Measurements from ENCODE around the gene OBSL1.
A peak's percentile ranks its signal among the peaks of the same experiment; 100 is the strongest.

Gene OBSL1

GRCh38 chr2:219541611-219542180 lies 29.6 kb downstream of the OBSL1 start:
- peak overlapping the region; percentile 1; the same call in 1 of the 2 replicates for H3K4me3 ChIP-seq (ENCODE audit: low read length)
- TF ChIP-seq ZNF274 (IDR thresholded peaks at IDR 0.05; ENCODE audit: low read depth, low read length), result no peak

- H3K4me3 ChIP-seq (ENCODE audit: low read length), result no peak overlapping the region
- no peak for TF ChIP-seq ZNF274 (IDR thresholded peaks at IDR 0.05; ENCODE audit: low read depth, low read length)
Observed at GRCh38 chr2:219540784-219541504, 30.4 kb downstream of the OBSL1 start.

GRCh38 chr2:219539926-219540678 lies 31.2 kb downstream of the OBSL1 start:
- TF ChIP-seq ZNF274 (IDR thresholded peaks at IDR 0.05; ENCODE audit: low read depth, low read length), result no peak
- no peak overlapping the region for H3K4me3 ChIP-seq (ENCODE audit: low read length)

DNA sequence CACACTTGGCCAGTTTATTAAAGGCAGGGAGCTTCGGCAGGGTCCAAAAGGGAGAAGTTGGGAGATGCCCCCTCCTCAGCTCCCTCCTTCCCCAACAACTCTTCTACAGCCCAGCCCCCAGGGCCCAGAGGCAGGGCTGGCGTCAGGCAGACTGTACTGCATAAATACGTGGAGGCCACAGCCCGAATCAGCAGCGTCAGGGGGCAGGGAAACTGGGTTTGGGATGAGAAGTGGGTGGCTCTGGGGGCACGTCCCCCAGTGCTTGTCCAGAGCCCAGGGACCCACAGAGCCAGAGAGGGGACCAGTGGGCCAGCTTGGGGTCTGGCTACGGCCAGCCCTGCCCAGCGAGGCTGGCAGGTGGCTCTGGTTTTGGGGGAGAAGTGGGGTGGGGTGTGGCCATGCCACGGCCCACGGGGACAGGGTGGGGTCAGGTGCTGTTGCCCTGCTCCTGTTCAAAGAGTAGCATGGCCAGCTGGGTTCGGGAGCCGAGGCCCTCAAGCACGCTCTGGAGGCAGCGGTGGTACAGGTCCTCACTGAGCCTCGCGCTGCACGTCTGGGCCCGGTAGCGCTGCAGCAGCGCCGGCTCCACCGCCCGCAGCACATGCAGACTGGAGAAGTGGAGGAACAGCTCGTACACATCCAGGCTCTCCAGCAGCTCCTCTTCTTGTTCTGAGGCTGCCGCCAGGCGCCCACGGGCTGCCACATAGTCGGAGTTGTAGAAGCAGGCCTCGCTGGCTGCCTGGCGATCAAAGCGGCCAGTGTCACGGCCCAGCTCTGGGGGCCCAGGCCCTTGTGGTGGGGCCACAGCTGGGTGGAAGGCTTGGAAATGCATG lies 32.2 kb downstream of the OBSL1 start:
- no peak for TF ChIP-seq ZNF274 (IDR thresholded peaks at IDR 0.05; ENCODE audit: low read depth, low read length)
- H3K4me3 ChIP-seq (ENCODE audit: low read length), result no peak overlapping the region

DNA sequence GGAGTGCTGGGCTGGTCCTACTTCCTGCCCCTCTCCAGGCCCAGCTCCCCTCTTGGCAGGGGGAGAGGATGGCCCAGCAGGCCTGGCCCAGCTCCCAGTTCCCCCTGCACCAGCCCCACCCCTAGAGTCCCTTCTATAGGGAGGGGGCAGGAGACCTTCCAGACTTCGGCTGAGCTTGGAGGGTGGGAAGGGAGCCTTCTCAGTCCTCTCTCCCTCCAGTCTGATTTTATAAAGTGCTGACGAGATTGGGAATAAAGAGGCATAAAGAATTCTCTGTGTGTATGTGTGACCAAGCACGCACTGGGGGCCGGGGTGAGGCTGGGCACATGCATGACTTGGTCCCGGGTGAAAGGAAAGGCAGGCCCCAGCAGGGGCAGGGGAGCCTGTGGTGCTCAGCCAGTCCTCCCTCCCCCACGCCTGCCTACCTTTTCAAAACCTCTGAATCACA lies 32.8 kb downstream of the OBSL1 start:
- no peak for TF ChIP-seq ZNF274 (IDR thresholded peaks at IDR 0.05; ENCODE audit: low read depth, low read length)
- H3K4me3 ChIP-seq (ENCODE audit: low read length), result no peak overlapping the region

- no peak overlapping the region for H3K4me3 ChIP-seq (ENCODE audit: low read length)
- TF ChIP-seq ZNF274 (IDR thresholded peaks at IDR 0.05; ENCODE audit: low read depth, low read length), result no peak
Observed at GRCh38 chr2:219537657-219538488, 33.5 kb downstream of the OBSL1 start.

DNA sequence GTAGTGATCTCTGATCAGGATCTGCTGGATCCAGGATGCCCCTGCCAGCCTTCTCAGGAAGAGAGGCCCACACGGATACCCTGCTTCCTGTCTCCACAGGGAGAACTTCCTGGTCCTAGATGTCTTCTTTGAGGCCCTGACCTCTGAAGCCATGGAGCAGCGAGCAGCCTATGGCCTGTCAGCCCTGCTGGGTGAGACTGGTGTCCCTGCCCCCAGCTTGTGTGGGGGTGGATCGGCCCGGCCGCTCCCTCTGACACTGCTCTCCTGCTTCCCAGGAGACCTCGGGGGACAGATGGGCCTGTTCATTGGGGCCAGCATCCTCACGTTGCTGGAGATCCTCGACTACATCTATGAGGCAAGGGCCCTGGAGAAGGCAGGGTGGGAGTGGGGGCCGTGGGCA lies 34.4 kb downstream of the OBSL1 start:
- H3K4me3 ChIP-seq (ENCODE audit: low read length), result no peak overlapping the region
- TF ChIP-seq ZNF274 (IDR thresholded peaks at IDR 0.05; ENCODE audit: low read depth, low read length), result no peak

GRCh38 chr2:219536425-219536824 lies 34.9 kb downstream of the OBSL1 start:
- no peak for TF ChIP-seq ZNF274 (IDR thresholded peaks at IDR 0.05; ENCODE audit: low read depth, low read length)
- no peak overlapping the region for H3K4me3 ChIP-seq (ENCODE audit: low read length)

DNA sequence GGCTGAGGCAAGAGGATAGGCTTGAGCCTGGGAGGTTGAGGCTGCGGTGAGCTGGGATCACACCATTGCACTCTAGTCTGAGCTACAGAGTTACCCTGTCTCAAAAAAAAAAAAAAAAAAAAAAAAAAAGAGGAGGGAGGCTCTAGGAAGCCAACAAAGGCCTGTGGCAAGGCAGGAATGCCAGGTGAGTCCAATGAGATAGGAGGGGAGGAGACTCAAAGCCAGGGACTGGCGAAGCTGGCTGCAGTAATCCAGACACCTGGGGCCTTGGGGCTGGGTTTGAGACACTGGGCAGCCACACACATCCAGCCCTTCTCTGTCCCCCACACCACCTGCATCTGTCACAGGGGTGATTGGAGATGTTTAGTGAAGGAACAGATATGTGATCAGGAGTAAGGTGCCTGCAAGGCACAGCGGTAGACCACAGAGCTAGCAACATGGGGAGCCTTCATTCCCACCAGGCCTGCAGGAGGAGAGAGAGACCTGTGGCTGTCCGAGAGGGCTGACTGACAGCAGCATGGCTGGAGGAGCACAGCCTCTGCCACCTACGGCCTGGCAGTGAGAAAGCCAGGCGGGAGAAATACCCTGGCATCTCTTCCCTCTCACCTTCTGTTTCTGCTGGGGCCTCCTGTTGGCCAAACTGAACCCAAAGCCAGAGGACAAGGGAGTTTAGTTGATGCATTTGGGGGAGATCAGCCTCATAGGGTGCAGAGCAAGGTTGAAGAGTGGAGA lies 37.2 kb downstream of the OBSL1 start:
- TF ChIP-seq ZNF274 (IDR thresholded peaks at IDR 0.05; ENCODE audit: low read depth, low read length), result no peak
- H3K4me3 ChIP-seq (ENCODE audit: low read length), result no peak overlapping the region

DNA sequence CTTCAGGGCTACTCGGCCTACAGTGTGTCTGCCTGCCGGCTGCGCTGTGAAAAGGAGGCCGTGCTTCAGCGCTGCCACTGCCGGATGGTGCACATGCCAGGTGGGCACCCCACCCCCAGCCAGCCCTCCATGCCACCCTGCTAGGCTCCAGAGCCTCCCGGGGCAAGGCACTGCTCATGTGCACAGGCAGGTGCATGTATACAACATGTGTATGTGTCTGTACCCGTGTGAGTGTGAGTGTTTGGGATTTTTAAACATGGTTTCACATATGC lies 39.0 kb downstream of the OBSL1 start:
- TF ChIP-seq ZNF274 (IDR thresholded peaks at IDR 0.05; ENCODE audit: low read depth, low read length), result no peak
- no peak overlapping the region for H3K4me3 ChIP-seq (ENCODE audit: low read length)

DNA sequence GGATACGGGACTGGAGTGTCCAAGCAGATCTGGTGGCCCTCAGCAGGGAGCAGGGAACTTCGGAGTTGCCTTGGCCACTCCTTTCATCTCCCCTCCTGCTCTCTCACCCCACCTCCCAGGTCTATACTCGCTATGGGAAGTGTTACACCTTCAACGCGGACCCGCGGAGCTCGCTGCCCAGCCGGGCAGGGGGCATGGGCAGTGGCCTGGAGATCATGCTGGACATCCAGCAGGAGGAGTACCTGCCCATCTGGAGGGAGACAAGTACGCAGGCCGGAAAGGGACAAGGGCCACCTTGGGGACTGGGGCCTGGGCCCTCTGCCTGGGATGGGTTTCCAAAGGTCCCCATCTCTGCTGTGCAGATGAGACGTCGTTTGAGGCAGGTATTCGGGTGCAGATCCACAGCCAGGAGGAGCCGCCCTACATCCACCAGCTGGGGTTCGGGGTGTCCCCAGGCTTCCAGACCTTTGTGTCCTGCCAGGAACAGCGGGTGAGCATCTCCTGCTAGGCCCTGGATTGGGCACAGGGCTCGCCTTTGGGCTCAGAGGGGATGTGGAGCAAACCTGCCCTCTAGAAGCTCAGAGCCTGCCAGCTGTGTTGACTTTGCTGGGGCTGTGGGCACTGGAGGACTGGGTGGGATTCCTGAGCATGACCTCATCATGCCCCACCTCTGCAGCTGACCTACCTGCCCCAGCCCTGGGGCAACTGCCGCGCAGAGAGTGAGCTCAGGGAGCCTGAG lies 39.5 kb downstream of the OBSL1 start:
- TF ChIP-seq ZNF274 (IDR thresholded peaks at IDR 0.05; ENCODE audit: low read depth, low read length), result no peak
- H3K4me3 ChIP-seq (ENCODE audit: low read length), result no peak overlapping the region
